ENCODE results near the gene RDH12.

DNA sequence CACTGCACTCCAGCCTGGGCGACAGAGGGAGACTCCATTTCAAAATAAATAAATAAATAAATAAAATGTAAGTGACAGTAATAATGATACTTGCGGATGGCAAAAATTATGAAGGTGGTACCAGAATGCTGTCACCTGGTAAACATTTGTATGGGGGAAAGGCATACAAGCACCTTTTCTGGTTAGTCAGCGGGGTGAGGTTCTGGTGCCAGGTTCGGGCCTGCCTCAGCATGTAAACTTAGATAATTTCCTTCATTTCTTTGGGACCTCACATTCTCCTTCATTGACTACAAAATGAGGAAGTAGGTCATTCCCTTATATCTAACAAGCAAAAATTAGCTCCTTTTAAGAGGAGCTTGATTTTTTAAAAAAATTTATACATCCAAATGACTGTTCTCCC is 38.1 kb upstream of the RDH12 start:
- TF ChIP-seq, protein P1, sequence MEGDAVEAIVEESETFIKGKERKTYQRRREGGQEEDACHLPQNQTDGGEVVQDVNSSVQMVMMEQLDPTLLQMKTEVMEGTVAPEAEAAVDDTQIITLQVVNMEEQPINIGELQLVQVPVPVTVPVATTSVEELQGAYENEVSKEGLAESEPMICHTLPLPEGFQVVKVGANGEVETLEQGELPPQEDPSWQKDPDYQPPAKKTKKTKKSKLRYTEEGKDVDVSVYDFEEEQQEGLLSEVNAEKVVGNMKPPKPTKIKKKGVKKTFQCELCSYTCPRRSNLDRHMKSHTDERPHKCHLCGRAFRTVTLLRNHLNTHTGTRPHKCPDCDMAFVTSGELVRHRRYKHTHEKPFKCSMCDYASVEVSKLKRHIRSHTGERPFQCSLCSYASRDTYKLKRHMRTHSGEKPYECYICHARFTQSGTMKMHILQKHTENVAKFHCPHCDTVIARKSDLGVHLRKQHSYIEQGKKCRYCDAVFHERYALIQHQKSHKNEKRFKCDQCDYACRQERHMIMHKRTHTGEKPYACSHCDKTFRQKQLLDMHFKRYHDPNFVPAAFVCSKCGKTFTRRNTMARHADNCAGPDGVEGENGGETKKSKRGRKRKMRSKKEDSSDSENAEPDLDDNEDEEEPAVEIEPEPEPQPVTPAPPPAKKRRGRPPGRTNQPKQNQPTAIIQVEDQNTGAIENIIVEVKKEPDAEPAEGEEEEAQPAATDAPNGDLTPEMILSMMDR (IDR thresholded peaks at IDR 0.05; ENCODE audit: insufficient read depth, low read depth, low read length): no peak
- no peak for TF ChIP-seq EZH2 (IDR thresholded peaks at IDR 0.05; ENCODE audit: insufficient read depth, low read length)
